Right kidney (tissue), 1 donor: Measurements from ENCODE around the gene UACA.
"Not testable (repeated sequence)": the region's sequence is repeated elsewhere in the genome, so short reads cannot be mapped to it uniquely, and the experiment has no call there.

ENCODE experiments used
- DNase-seq: peaks from one replicate; pipeline ENCODE4 v3.0.0-alpha.2; 2016

Gene UACA

GRCh38 chr15:70757627-70758026, 5.7 kb downstream of the UACA start:
- DNase-seq = no peak

- no peak for DNase-seq
Observed at GRCh38 chr15:70754862-70755261, 8.5 kb downstream of the UACA start.

GRCh38 chr15:70753101-70753829, 10.1 kb downstream of the UACA start:
- no peak for DNase-seq

GRCh38 chr15:70752193-70752635, 11.1 kb downstream of the UACA start:
- DNase-seq = no peak

GRCh38 chr15:70750203-70750869, 13.0 kb downstream of the UACA start:
- no peak for DNase-seq

GRCh38 chr15:70748281-70748747, 15.0 kb downstream of the UACA start:
- DNase-seq = no peak

- DNase-seq = not testable (repeated sequence)
Observed at GRCh38 chr15:70746598-70746997, 16.8 kb downstream of the UACA start.

- no peak for DNase-seq
Observed at GRCh38 chr15:70742928-70743327, 20.4 kb downstream of the UACA start.

- no peak for DNase-seq
Observed at GRCh38 chr15:70741677-70742293, 21.6 kb downstream of the UACA start.

- DNase-seq = no peak
Observed at GRCh38 chr15:70741107-70741531, 22.2 kb downstream of the UACA start.

GRCh38 chr15:70735040-70735439, 28.3 kb downstream of the UACA start:
- not testable (repeated sequence) for DNase-seq

- no peak for DNase-seq
Observed at GRCh38 chr15:70729164-70729563, 34.2 kb downstream of the UACA start.

- DNase-seq = no peak
Observed at GRCh38 chr15:70726753-70727152, 36.6 kb downstream of the UACA start.

GRCh38 chr15:70723927-70724326, 39.4 kb downstream of the UACA start:
- no peak for DNase-seq

- no peak for DNase-seq
Observed at GRCh38 chr15:70723122-70723422, 40.3 kb downstream of the UACA start.

GRCh38 chr15:70722266-70723121, 40.9 kb downstream of the UACA start:
- no peak for DNase-seq

- DNase-seq = no peak
Observed at GRCh38 chr15:70720228-70721016, 42.9 kb downstream of the UACA start.

GRCh38 chr15:70717237-70717793, 46.0 kb downstream of the UACA start:
- no peak for DNase-seq

- DNase-seq = no peak
Observed at GRCh38 chr15:70715840-70716485, 47.4 kb downstream of the UACA start.

GRCh38 chr15:70714565-70714964, 48.8 kb downstream of the UACA start:
- DNase-seq = no peak

GRCh38 chr15:70714015-70714414, 49.3 kb downstream of the UACA start:
- DNase-seq = no peak
